Nucleus accumbens (tissue), 56 donors: ENCODE data around the gene OSBPL10.
"Not testable (repeated sequence)": the region's sequence is repeated elsewhere in the genome, so short reads cannot be mapped to it uniquely, and the experiment has no call there.

Source experiments
- DNase-seq, 56 donors: peaks; one replicate each; lab custom pipeline; 2025; lab: John Stamatoyannopoulos, UW

The OSBPL10 gene

GRCh38 chr3:31785286-31785685 lies 195.8 kb downstream of the OSBPL10 start:
- no peak for DNase-seq

- not testable (repeated sequence) for DNase-seq
Measured at GRCh38 chr3:31783851-31784250, 197.2 kb downstream of the OSBPL10 start.

- not testable (repeated sequence) for DNase-seq
Measured at GRCh38 chr3:31782306-31782705, 198.8 kb downstream of the OSBPL10 start.

GRCh38 chr3:31779514-31779913 lies 201.5 kb downstream of the OSBPL10 start:
- no peak for DNase-seq

- no peak for DNase-seq
Measured at GRCh38 chr3:31777887-31778286, 203.2 kb downstream of the OSBPL10 start.

- no peak for DNase-seq
Measured at GRCh38 chr3:31777092-31777491, 204.0 kb downstream of the OSBPL10 start.

- no peak for DNase-seq
Measured at GRCh38 chr3:31776016-31776415, 205.0 kb downstream of the OSBPL10 start.

- DNase-seq: no peak
Measured at GRCh38 chr3:31775383-31775782, 205.7 kb downstream of the OSBPL10 start.

- no peak for DNase-seq
Measured at GRCh38 chr3:31772758-31773473, 208.1 kb downstream of the OSBPL10 start.

- no peak for DNase-seq
Measured at GRCh38 chr3:31772272-31772671, 208.8 kb downstream of the OSBPL10 start.

- DNase-seq: no peak
Measured at GRCh38 chr3:31770822-31771326, 210.2 kb downstream of the OSBPL10 start.

- peak in 24 of 56 donors; percentile 1 to 65 (median 14) for DNase-seq
Measured at GRCh38 chr3:31768479-31769125, 212.5 kb downstream of the OSBPL10 start.

- no peak for DNase-seq
Measured at GRCh38 chr3:31767920-31768319, 213.1 kb downstream of the OSBPL10 start.

GRCh38 chr3:31766669-31767068 lies 214.4 kb downstream of the OSBPL10 start:
- DNase-seq: no peak

- DNase-seq: no peak
Measured at GRCh38 chr3:31765871-31766270, 215.2 kb downstream of the OSBPL10 start.

GRCh38 chr3:31763731-31764130 lies 217.3 kb downstream of the OSBPL10 start:
- no peak for DNase-seq

GRCh38 chr3:31762888-31763351 lies 218.1 kb downstream of the OSBPL10 start:
- DNase-seq: no peak

- no peak for DNase-seq
Measured at GRCh38 chr3:31762097-31762764, 218.8 kb downstream of the OSBPL10 start.

GRCh38 chr3:31760654-31761053 lies 220.4 kb downstream of the OSBPL10 start:
- no peak for DNase-seq

GRCh38 chr3:31758322-31758965 lies 222.6 kb downstream of the OSBPL10 start:
- no peak for DNase-seq
